ENCODE results near the gene ZSWIM1.
"Not testable (repeated sequence)": the region's sequence is repeated elsewhere in the genome, so short reads cannot be mapped to it uniquely, and the experiment has no call there.

ZSWIM1 gene

DNA sequence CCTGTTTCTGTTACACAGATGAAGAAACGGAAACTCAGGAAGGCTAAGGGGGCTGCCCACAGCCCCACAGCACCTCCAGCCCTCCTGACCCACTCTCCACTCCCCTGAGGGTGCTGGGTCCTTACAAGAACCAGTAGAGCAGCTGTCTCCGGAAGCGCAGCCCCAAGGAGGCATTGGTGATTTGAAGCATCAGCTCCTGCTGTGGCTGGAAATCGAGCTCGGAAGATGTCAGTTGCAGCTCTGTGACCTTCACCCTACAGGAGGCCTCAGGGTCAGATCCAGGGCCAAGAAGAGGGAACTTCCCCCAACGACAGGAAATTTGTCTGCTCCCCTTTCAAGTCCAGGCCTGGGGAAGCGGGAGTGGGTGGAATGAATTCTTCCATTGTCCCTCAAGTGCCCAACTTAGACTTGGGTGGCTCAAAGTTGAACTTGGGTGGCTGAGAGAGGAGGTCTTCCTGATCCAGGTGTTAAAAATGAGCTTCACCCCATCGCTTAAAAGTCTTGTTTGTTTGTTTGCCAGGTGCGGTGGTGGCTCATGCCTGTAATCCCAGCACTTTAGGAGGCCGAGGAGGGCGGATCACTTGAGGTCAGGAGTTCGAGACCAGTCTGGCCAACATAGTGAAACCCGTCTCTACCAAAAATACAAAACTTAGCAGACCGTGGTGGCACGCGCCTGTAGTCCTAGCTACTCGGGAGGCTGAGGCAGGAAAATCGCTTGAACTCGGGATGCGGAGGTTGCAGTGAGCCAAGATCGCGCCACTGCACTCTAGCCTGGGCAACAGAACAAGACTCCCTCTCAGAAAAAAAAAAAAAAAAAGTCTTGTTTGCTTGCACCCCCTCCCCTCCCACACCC lies 29.0 kb downstream of the ZSWIM1 start:
- no peak for FAIRE-seq

GRCh38 chr20:45910670-45911485 lies 29.9 kb downstream of the ZSWIM1 start:
- FAIRE-seq: peak; percentile 72

GRCh38 chr20:45911486-45912343 lies 30.7 kb downstream of the ZSWIM1 start, which contains the start of gene PLTP:
PLTP (minus strand) TSS chr20:45912155; CDS start chr20:45911452, 703 bp downstream.
- no peak for FAIRE-seq

- FAIRE-seq: no peak
Observed at GRCh38 chr20:45912344-45912682, 31.3 kb downstream of the ZSWIM1 start.

- FAIRE-seq: no peak
Observed at GRCh38 chr20:45913116-45913515, 32.1 kb downstream of the ZSWIM1 start.

DNA sequence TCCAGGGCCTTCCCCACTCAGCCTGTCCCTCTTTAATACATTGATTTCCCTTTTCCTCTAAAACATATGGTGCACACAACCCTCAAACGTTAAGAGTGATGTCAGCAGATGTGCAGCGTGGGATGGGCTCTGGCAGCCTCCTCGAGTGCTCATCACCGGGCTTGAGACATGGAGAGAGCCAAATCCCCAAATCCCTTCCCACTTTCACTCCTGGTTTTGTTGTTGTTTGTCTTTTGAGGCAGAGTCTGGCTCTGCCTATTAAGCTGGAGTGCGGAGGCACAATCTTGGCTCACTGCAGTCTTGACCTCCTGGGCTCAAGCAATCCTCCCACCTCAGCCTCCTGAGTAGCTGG lies 36.7 kb downstream of the ZSWIM1 start:
- no peak for FAIRE-seq

GRCh38 chr20:45918182-45918737 lies 37.2 kb downstream of the ZSWIM1 start:
- FAIRE-seq: no peak

DNA sequence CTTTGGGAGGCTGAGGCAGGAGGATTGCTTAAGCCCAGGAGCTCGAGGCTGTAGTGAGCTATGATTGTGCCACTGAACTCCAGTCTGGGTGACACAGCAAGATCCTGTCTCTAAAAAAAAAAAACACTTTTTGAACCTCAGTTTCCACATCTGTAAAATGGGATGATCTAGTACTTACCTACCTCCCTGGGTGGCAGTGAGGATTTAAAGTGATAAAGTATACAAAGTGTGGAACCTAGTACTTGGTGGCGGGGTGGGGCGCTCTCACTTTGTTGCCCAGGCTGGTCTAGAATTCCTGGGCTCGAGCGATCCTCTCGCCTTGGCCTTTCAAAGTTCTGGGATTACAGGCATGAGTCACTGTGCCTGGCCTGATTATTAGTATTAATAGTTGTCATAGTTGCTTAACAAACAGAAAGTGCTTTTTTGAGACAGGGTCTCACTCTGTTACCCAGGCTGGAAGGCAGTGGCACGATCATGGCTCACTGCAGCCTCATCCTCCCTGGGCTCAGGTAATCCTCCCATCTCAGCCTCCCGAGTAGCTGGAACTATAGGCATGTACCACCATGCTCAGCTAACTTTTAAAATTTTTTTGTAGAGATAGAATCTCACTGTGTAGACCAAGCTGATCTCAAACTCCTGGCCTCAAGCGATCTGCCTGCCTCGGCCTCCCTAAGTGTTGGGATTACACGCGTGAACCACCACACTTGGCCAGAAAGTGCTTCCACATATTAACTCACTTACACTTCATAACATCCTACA lies 37.9 kb downstream of the ZSWIM1 start:
- no peak for FAIRE-seq

- no peak for FAIRE-seq
Observed at GRCh38 chr20:45919542-45920399, 38.7 kb downstream of the ZSWIM1 start.

DNA sequence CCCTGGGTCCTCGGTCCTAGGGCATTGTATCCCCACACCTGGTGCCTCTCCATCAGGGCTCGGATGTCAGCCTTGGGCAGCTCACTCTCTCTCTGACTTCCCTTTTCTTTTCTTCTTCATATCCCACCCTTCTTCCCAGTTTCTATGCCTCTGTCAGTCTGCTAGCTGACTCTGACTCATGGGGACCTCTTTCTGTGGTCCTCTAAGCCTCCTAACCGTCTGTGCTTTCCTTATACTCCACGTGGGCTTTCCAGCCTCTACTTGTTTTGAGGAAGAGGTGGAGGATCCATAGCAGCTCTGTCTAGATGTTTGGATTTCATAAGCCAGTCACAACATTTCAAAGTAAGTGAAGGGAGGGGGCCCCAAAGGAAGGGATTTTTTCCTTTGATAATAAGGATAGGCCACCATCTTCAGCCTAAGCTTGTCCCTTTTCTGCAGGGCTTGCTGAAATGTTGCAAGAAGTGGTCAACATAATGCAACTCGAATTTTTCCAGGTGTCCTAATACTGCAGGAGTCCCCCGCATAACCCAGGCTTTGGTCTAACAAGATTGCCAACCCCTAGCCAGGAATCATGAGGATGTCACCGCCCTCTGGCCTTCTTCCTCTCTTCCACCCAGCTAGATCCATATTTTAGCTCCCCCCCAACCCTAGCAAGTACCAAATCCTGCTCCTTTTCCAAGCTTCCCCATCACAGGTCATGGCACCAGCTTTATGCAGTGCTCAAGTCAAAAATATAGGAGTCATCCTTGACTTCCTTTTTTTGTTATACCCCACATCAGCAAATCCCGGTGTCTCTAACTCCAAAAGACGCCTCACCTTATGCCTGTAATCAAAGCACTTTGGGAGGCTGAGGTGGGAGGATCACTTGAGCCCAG lies 39.7 kb downstream of the ZSWIM1 start:
- no peak for FAIRE-seq

- no peak for FAIRE-seq
Observed at GRCh38 chr20:45921337-45922189, 40.5 kb downstream of the ZSWIM1 start.

DNA sequence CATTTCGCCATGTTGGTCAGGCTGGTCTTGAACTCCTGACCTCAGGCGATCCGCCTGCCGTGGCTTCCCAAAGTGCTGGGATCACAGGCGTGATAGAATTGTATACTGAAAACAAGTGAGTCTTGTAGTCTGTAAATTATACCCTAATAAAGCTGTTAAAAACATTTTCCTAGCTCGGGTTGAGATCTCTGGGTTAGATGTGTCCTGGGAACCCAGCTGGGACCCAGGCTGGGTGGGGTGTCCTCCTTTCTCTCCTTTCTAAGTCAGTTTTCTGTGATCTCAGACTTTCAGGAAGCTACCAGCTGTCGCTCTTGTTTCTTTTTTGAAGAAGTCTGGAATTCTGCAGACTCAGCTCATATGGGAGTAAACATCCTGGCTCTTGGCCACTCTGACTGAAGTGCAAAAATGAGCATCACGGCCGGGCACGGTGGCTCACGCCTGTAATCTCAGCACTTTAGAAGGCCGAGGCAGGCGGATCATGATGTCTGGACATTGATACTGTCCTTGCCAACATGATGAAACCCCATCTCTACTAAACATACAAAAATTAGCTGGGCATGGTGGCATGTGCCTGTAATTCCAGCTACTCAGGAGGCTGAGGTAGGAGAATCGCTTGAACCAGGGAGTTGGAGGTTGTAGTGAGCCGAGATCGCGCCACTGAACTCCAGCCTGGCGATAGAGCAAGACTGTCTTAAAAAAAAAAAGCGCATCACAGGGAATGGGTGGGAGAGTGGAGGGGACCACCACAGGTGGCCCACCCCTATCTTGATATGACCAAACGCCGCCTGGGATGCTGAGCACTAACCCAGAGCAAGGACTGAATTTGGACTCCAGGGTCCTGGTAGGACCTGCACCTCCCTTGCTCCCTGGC lies 43.6 kb downstream of the ZSWIM1 start:
- peak; percentile 88 for FAIRE-seq

DNA sequence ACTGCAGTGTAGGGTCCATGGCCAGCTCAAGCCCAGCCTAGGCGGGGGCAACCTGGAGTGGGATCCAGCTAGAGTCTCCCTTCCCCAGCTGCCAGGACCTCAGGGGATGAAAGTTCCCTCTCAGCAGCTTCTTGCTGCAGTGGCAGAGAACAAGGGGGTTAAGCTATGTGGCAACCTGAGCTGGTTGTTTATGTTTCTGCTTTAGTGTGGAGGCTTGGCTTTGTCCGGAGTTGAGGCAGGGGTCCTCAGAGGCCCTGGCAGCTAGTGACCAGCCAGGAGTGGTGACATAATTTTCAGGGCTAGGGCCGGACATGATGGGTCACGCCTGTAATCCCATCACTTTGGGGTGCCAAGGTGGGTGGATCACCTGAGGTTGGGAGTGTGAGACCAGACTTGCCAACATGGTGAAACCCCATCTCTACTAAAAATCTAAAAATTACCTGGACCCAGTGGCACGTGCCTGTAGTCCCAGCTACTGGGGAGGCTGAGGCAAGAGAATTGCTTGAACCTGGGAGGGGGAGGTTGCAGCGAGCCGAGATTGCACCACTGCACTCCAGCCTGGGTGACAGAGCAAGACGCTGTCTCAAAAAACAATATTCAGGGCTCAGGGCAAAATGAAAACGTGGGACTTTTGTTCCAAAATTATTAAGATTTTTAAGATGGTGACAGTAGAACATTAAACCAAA lies 44.9 kb downstream of the ZSWIM1 start:
- FAIRE-seq: no peak

GRCh38 chr20:45926731-45927070 lies 45.7 kb downstream of the ZSWIM1 start:
- FAIRE-seq: no peak

GRCh38 chr20:45927071-45927878 lies 46.2 kb downstream of the ZSWIM1 start:
- FAIRE-seq: no peak

GRCh38 chr20:45931680-45932079 lies 50.7 kb downstream of the ZSWIM1 start:
- not testable (repeated sequence) for FAIRE-seq
